Stomach (tissue), 4 donors: ENCODE data around the gene SPATS1.

Experiments used
- CTCF ChIP-seq, 7 experiments: fragments of 450-650 bp in 4 of 7; fragments of 200-600 bp in 3 of 7; sonication (generic) in 3 of 7; IDR thresholded peaks; one replicate each; pipeline ENCODE4 v1.5.1; 2016 to 2019; ENCODE audit warnings: antibody characterized with exemption in 7 of 7, control low read depth in 2 of 7, mild to moderate bottlenecking in 1 of 7
- EP300 ChIP-seq: sonication (generic); formaldehyde crosslinking; IDR thresholded peaks from one replicate; pipeline ENCODE4 v1.6.1; 2017; ENCODE audit warnings: antibody characterized with exemption

GRCh38 chr6:44327760-44328159 lies 14.7 kb upstream of the SPATS1 start:
- TF ChIP-seq CTCF (IDR thresholded peaks at IDR 0.05) (no peak), EP300 (no peak)
